Left ventricle myocardium inferior (tissue), 1 donor: ENCODE measurements around the gene TC2N. TPM values are rescaled to one million over a fixed set of nuclear protein-coding genes. Genes with fewer than 3 reads are reported as not detected.

Experiments used
- DNase-seq: peaks from one replicate; pipeline ENCODE4 v3.0.0-alpha.2; 2020
- H3K27ac ChIP-seq: fragments of 200-600 bp; replicated peaks from 2 replicates; pipeline ENCODE4 v1.8.0; 2021
- H3K27me3 ChIP-seq: fragments of 200-600 bp; 2 replicates; pipeline ENCODE4 v1.8.0; 2021; ENCODE audit warnings: low read depth
- H3K36me3 ChIP-seq: fragments of 200-600 bp; 2 replicates; pipeline ENCODE4 v1.8.0; 2021
- H3K4me1 ChIP-seq: fragments of 200-600 bp; 2 replicates; pipeline ENCODE4 v1.8.0; 2021
- H3K4me3 ChIP-seq: fragments of 200-600 bp; 2 replicates; pipeline ENCODE4 v1.8.0; 2021; ENCODE audit warnings: mild to moderate bottlenecking, moderate library complexity
- H3K9me3 ChIP-seq: fragments of 200-600 bp; replicated peaks from 2 replicates; pipeline ENCODE4 v1.8.0; 2021
- intact Hi-C: fragments of 100-400 bp; cut with micrococcal nuclease; formaldehyde crosslinking; loops from one replicate; pipeline ENCODE4 v1.11.0; 2022
- total RNA-seq: library from RNA; stranded (reverse); fragmentation: NEBNext Ultra II Directional; extraction: Animal tissue kit (Norgen Biotek cat#: 25700); gene quantifications from one replicate; pipeline ENCODE4 v1.2.1, GENCODE V29; 2021
- TF ChIP-seq, protein P1 (sequence below): fragments of 200-600 bp; IDR thresholded peaks from 2 replicates; pipeline ENCODE4 v1.8.0; 2021; ENCODE audit warnings: antibody characterized with exemption, mild to moderate bottlenecking, borderline replicate concordance
- donor health status: DM: no; HTN: yes; CAD: no; lungs with severe emphysema.

TC2N gene
- total RNA-seq, 1 donor from 2014 or later: 4.1 TPM

DNA sequence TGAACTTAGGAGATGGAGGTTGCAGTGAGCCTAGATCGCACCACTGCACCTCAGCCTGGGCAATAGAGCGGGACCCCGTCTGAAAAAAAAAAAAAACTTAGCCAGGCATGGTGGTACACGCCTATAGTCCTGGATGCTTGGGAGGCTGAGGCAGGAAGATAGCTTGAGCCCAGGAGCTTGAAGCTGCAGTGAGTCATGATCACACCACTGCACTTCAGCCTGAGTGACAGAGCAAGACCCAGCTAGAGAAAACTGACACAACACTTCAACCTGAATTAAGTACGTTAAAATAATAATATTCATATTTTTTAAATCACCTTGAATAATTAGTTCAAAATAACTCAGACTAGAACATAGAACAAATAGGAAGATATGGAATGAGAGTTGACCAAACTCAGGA is 129.7 kb downstream of the TC2N start:
- Histone ChIP-seq H3K36me3 (no peaks in the 10 kb centered on the region), H3K9me3 (peaks cover 3% of the 10 kb centered on the region), H3K4me1 (no peaks in the 10 kb centered on the region), H3K27ac (no peak overlapping the region), H3K4me3 (no peak overlapping the region), H3K27me3 (no peaks in the 10 kb centered on the region)
- intact Hi-C loops: no loop called here
- TF ChIP-seq, protein P1, sequence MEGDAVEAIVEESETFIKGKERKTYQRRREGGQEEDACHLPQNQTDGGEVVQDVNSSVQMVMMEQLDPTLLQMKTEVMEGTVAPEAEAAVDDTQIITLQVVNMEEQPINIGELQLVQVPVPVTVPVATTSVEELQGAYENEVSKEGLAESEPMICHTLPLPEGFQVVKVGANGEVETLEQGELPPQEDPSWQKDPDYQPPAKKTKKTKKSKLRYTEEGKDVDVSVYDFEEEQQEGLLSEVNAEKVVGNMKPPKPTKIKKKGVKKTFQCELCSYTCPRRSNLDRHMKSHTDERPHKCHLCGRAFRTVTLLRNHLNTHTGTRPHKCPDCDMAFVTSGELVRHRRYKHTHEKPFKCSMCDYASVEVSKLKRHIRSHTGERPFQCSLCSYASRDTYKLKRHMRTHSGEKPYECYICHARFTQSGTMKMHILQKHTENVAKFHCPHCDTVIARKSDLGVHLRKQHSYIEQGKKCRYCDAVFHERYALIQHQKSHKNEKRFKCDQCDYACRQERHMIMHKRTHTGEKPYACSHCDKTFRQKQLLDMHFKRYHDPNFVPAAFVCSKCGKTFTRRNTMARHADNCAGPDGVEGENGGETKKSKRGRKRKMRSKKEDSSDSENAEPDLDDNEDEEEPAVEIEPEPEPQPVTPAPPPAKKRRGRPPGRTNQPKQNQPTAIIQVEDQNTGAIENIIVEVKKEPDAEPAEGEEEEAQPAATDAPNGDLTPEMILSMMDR: no peak
- no peak for DNase-seq

DNA sequence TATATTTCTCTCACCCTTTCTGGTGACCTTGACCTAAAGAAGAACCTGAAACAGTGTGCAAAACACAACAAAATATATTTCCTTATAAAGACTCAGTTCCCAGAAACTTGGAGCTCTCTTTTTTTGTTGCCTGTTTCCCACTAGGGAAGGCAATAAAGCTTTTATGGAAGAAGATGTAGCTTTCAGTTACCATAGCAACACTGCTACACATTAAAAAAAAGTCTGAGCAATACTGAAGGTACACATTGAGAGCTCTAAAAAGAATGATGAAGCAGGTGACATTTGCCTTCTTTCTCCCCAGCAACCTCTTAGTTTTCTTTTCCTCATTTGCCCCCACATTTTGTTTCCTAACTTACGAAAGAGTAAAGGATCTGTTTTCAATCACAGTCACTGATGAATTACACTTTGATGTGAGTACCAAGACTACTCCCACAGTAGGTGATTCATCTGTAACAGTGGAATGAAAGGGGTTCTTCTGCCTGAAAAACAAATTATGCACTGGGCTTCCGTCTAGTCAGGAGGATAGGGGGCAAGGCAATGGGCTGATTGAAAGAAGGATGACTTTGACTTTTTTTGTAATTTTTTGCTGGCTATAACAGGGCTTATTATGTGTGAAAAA is 134.4 kb downstream of the TC2N start:
- DNase-seq: no peak
- Histone ChIP-seq H3K27ac (no peak overlapping the region), H3K4me1 (no peaks in the 10 kb centered on the region), H3K4me3 (no peak overlapping the region), H3K9me3 (no peaks in the 10 kb centered on the region), H3K36me3 (no peaks in the 10 kb centered on the region), H3K27me3 (no peaks in the 10 kb centered on the region)
- TF ChIP-seq, protein P1: no peak
- intact Hi-C loops: no loop called here

DNA sequence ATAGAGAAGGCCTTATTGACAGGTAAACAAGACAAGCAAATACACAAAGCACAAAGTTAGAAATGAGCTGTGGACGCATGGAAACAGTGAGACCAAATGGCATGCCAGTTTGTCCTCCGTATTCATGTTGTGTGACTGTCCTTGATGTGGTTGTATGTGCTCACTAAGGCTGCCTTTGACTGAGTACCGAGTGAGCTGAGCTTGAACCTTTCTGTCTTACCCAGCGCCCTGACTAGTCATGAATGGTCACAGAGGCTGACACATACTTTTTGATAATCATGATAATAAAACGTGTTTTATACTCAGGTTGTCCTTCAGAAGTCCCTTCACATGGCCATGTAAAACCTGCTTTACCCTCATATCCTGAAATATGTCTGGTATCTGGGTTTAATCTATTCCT is 134.9 kb downstream of the TC2N start:
- no peaks in the 10 kb centered on the region for H3K9me3 ChIP-seq
- TF ChIP-seq, protein P1: no peak
- no peak overlapping the region for H3K4me3 ChIP-seq
- intact Hi-C loops: no loop called here
- no peak overlapping the region for H3K27ac ChIP-seq
- no peaks in the 10 kb centered on the region for H3K36me3 ChIP-seq
- H3K4me1 ChIP-seq: no peaks in the 10 kb centered on the region
- no peak for DNase-seq
- H3K27me3 ChIP-seq: no peaks in the 10 kb centered on the region

DNA sequence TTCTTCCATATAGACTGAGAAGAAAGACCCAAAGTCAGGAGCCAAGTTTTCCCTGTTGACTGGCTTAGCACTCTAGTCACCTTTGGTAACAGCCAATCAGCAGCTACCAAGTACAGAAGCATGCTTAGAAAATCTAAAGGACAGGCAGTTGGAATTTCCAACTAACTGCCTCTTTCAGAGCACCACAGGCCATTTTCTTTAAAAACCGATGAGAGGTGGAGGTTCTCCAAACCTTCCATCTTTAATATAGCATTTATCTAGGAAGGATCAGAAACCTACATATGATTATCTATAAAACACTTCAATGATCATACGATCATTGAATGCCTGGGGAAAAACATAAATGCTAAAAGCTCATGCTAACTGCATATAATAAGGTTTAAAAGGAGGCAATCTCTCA is 135.3 kb downstream of the TC2N start, which contains the start of gene CATSPERB:
CATSPERB (minus strand) TSS at position 101 of the 400 bp plus-strand sequence. CDS start 2,607 bp downstream, outside the sequence.
- H3K4me1 ChIP-seq: no peaks in the 10 kb centered on the region
- TF ChIP-seq, protein P1: no peak
- H3K4me3 ChIP-seq: no peak within 1 kb of the TSS
- no peaks in the 10 kb centered on the region for H3K9me3 ChIP-seq
- DNase-seq: no peak
- no peak within 1 kb of the TSS for H3K27ac ChIP-seq
- no peaks in the 10 kb centered on the region for H3K27me3 ChIP-seq
- H3K36me3 ChIP-seq: no peaks in the 10 kb centered on the region
- intact Hi-C loops: no loop called here

DNA sequence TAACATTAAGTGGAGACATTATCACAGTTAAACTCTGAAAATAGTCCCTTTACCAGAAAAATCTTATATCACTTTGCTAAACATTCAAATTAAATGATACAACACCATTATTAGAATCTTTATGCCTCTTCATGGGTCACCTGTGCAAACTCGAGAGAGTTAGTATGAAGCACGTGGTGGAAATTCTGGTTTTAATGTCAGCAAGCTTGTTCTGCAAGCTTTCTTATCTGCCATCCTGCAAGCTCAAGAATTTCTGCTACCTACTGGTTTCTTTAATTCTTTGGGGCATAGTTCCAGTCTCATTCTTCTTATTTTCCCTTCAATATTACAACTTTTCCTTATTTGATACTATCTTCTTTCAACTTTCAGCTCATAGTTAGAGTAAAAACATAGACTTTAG is 136.3 kb downstream of the TC2N start:
- Histone ChIP-seq H3K4me3 (no peak overlapping the region), H3K9me3 (no peaks in the 10 kb centered on the region), H3K27ac (no peak overlapping the region), H3K4me1 (no peaks in the 10 kb centered on the region), H3K36me3 (no peaks in the 10 kb centered on the region), H3K27me3 (no peaks in the 10 kb centered on the region)
- TF ChIP-seq, protein P1: no peak
- intact Hi-C loops: no loop called here
- no peak for DNase-seq
